Activated naive CD8-positive, alpha-beta T cell treated with anti-CD3 and anti-CD28 coated beads, Interleukin-2, amount 50 U/mL, for 16 hours (primary cell): ENCODE data around the gene PRM3.
"Not testable (repeated sequence)": the region's sequence is repeated elsewhere in the genome, so short reads cannot be mapped to it uniquely, and the experiment has no call there.

Source experiments
- DNase-seq: peaks from one replicate; pipeline ENCODE4 v3.0.0-alpha.2; 2020; ENCODE audit warnings: low read depth, low spot score

The PRM3 gene

DNA sequence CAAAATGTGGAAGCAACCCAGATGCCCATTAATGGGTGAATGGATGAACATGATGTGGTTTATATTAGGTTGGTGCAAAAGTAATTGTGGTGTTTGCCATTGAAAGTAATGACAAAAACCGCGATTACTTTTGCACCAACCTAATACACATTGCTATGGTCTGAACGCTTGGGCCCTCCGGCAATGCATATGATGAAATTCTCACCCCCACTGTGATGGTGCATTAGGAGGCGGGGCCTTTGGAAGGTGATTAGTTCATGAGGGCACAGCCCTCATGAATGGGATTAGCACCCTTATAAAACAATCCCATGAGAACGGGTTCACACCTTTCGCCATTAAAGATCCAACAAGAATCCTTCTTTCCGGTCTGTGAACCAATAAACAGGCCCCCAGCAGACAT lies 33.0 kb upstream of the PRM3 start:
- DNase-seq, result no peak

DNA sequence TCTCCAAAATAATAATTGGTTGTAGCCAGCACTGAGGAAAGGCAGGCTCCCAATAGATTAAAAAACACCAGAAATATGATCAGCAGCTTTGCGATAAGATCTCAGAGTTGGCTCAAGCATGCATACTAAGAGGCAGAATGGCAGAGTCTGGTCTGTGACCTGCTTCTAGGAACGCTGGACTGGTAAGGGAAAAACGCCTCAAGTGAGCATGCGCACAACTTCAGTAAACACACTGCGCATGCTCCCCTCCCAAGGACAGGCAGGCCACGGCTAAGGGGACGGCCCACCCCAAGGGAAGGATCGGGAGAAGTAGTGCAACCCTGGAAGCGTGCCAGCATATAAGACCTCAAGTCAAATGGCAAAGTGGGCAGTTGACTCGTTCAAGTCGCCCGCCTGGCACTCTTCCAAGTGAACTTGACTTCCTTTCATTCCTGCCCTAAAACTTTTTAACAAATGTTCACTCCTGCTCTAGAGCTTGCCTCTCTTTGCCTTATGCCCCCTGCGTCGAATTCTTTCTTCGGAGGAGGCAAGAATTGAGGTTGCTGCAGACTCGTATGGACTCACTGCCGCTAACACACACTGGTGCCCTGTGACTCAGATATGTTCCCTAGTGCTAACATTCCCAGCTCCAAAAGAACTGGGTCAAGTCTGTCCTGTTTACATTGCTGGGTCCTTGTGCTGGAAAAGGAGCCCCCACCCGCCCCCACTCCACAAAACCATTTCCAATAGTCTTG lies 30.1 kb upstream of the PRM3 start:
- DNase-seq, result no peak

DNA sequence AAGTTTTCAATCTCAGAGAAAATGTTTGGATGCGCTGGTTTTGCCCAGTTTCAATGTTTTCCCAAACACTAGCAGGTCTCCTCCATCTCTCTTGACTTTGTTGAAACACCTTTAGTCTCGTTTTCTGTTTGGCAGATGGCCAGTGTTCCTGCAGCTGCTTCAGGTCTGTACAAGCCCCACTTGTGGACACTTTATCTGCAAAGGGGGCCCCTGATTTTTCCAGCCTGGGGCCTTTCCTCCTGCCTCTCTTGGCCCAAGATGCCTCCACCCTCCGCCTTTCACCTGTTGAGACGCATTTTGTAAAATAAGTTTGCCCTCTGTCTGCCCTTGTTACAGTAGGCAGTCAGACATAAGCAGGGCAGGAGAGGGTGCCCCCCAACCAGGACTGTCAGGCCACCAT lies 29.5 kb upstream of the PRM3 start:
- DNase-seq, result no peak

DNA sequence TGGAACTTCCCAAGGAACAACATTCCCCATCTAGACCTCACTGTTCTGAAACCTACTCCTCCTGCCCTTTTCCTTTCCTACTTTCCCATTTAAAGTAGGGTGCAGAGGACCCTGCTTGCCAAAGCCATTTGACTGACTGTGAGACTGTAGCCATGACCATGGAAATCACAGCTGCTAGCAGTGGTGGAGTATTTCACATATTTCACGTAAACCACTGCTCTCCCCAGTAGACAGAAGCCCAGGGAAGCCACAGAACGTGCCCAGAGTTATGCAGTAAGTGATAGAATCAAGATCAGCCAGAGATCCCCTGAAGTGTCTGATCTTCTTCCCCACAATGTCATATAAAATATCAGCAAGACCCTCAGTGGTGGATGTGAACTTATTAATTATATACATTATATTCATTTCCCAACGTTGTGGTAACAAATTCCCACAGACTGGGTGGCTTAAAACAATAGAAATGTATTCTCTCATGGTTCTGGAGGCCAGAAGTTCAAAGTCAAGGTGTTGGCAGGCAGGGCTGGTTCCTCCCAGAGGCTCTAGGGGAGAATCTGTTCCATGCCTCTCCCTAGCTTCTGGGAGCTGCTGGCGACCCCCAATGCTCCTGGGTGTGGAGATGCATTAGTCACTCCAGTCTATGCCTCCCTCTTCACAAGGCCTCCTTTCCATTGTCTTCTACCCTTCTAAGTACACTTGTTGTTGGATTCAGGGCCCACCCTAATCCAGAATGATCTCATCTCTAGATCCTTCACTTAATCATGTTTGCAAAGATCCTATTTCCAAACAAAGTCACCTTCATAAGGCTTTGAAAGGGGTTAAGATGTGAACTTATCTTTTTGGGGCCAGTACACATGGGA lies 28.4 kb upstream of the PRM3 start:
- no peak for DNase-seq

DNA sequence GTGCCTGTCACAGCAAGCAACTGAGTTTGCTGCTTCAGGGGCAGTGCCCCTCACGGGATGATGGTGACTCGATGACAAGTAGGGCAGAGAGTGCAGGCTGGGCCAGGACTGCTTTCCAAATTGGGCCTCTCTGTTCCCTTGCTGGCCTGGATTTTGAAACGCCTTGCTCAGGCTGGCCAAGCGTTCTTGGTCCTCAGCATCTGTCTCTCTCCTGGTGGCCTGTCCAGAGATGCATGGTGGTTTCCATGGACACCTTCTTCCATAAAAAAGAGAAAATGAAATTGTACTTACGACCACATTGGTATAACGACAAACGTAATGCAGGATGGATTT lies 27.1 kb upstream of the PRM3 start:
- no peak for DNase-seq

DNA sequence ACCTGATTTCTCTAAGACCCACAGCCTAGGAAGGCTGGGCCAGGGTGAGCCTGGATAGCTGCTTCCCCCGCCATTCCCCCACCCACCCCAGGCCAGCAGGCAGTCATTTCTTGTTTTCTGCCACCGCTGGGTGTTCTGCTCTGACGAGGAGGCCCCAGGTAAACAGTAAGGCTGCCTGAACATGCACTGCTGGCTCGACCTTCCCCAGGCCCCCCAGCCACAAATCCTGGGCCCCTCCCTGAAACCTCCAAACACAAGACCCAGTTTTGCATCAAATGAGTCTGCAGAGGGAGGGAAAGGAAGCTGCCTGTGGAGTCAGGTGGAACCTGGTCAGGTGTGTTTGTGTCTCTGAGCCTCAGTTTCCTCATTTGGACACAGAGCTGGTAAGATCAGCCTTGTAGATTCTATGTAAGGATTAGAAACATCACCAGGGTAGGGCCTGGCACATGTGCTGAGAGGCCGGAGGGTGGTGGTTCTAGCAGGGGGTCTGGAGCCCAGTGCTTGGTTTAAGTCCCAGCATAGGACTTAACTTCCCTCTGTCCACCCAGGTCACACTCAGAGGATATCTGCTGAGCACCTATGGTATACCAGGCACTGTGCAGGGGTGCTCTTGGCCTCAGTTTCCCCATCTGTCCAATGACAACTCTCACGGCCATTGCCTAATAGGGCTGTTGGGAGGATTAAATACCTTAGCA lies 26.6 kb upstream of the PRM3 start:
- no peak for DNase-seq

DNA sequence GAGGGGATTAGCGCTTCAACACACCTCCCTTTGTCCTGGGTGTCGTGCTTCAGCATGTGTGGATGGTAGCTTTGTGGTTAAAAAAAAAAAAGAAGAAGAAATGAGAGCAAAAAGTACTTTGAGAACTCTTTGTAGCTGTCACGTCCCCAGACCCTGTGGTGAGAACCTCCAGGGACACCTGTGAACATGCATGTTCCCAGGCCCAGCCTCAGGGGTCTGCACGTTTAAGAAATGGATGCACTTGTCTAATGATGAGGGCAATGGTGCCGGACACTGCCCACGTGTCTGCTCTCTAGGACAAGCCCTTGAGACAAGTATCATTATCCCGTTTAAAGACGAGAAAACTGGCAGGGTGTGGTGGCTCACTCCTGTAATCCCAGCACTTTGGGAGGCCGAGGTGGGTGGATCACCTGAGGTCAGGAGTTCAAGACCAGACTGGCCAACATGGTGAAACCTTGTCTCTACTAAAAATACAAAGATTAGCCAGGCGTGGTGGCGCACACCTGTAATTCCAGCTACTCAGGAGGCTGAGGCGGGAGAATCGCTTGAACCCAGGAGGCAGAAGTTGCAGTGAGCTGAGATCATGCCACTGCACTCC lies 25.6 kb upstream of the PRM3 start:
- DNase-seq, result not testable (repeated sequence)

DNA sequence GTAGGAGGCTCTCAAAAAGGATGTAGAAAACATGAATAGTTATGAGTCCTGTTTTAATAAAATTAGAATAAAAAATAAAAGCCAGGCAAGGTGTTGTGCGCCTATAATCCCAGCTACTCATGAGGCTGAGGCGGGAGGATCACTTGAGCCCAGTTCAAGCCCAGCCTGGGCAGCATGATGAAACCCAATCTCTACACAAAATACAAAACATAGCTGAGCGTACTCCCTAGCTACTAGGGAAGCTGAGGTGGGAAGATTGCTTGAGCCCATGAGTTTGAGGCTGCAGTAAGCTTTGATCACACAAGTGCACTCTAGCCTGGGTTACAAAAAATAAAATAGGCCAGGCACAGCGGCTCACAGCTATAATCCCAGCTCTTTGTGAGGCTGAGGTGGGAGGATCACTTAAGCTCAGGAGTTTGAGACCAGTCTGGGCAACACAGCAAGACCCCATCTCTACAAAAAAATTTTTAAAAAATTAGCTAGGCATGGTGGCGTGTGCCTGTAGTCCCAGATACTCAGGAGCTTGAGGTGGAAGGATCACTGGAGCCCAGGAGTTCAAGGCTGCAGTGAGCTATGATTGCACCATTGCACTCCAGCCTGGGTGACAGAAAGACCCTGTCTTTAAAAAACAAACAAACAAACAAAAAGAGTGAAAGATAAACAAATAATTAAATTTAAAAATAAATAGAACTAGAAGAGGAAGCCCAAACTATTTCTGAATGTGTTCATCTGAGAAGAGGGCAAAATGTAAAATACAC lies 24.9 kb upstream of the PRM3 start:
- DNase-seq, result no peak

DNA sequence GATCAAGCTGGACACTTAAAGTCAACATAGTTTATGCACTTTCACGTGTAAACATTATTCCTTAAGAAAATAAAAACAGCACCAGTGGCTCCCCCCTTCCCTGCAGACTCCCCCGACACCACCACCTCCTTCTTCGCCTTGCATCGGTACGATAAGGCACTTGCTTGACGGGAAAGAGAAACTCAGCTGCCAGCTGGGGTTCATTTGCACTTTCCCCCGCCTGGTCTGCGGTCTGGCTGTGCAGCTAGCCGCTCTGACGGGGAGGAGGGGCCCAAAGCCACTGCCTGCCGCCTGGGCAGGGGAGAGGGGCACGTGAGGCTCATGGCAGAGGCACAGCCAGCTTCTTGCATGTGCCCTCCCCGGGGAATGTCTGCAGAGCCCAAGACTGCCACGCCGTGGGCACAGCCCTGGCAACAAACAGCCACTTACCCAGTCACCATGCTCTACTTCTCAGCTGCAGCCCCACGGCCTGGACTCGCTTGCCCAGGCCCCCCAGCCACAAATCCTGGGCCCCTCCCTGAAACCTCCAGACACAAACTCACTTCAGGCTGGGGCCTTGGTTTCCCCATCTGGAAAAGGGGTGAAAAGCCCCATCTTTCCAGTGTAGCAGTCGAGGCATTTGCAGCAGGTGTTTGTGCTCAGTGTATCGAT lies 24.2 kb upstream of the PRM3 start:
- peak; percentile 57 for DNase-seq

DNA sequence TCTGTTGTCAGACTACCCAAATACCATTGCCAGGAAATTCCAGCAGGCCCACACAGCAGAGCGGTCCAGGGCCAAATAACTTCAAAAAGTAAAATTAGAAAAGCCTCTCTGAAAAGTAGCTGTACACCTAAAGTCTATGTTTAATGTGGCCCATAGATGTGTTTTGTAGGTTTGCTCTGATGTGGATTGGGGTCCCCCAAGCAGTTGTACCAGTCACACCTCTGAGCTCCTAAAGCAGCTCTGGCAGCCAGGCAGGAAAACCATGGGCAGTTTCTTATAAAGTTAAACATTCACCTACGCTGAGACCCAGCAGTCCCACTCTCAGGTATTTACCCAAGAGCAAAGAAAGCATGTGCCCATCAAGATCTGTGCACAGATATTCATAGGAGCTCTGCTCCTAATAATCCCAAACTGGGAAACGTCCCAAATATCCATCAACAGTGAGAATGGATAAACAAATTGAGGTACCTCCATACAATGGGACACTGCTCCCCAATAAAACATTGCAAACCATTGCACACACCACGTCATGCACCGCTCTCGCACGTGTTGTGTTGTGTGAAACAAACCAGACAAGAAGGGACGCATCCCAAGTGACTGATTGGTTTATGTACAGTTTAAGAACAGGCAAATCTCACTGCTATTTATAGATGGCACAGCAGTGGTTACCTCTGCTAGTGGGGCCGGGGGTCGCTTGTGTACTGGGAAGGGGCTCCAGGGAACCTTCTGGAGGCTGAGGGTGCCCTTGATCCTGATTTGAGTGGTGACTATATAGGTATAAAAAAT lies 23.5 kb upstream of the PRM3 start:
- no peak for DNase-seq

DNA sequence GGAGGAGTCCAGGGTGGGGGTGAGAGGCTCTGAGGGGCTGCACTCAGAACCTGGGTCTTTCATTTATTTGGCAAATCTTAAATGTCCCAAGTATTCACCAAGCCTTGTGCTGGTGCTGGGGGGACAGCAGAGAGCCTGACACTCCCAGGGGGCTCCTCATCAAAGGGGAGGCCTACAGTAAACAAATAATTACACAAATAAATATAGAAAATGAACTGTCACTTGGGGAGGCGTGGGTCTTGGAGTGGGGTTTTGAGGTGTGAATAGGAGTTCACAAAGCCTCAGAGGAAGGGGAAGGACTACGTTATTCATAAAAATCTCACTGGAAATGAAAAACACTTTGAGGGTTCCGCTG lies 22.9 kb upstream of the PRM3 start:
- no peak for DNase-seq

DNA sequence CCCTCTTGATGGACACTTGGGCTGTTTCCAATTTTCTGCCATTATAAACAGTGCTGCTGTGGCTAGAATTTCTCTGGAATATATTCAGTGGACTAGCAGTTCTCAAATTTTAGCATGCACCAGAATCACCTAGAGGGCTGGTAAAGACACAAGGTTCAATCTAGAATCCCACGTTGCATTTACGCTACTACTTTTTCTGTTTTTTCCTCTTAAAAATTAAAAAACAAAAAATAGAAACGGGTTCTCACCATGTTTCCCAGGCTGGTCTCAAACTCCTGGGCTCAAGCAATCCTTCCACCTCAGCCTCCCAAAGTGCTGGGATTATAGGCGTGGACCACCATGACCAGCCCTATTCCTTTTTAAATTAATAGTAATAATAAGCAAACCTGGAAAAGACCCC lies 22.2 kb upstream of the PRM3 start:
- no peak for DNase-seq

DNA sequence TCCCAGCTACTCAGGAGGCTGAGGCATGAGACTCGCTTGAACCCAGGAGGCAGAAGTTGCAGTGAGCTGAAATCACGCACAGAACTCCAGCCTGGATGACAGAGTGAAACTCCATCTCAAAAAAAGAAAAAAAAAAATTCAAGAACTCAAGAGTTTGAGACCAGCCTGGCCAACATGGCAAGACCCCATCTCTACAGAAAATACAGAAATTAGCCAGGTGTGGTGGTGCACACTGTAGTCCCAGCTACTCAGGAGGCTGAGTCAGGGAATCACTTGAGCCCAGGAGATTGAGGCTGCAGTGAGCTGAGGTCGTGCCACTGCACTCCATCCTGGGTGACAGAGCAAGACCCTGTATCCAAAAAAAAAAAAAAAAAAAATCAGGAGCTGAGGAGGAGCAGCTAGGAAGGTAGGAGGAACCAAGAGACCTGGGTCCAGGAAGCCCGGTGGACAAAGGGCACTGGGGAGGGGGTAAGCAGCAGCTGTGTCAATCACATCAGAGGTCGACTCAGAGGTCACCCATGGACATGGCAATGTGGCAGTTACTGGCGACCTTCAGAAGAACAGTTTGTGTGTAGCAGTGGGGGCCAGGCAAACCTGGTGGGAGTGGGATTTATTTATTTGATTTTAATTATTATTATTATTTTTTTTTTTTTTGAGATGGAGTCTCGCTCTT lies 18.8 kb upstream of the PRM3 start:
- no peak for DNase-seq

DNA sequence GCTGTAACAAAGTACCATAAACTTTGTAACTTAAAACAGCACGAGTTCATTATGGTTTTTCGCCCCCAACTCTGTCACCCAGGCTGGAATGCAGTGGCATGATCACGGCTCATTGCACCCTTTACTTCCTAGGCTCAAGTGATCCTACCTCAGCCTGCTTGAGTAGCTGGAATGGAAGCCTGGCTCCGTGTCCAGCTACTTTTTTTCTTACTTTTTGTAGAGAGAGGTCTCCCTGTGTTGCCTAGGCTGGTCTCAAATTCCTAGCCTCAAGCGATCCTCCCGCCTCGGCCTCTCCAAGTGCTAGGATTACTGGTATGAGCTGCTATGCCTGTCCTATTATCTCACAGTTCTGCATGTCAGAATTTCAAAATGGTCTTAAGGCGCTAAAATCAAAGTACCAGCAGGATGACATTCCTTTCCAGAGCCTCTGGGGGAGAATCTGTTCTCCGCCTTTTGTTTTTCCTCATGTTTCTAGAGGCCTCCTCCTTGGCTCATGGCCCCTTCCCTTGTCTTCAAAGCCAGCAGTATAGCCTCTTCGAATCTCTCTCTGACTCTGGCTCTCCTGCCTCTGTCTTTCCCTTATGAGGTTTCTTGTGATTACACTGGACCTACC lies 17.8 kb upstream of the PRM3 start:
- no peak for DNase-seq

DNA sequence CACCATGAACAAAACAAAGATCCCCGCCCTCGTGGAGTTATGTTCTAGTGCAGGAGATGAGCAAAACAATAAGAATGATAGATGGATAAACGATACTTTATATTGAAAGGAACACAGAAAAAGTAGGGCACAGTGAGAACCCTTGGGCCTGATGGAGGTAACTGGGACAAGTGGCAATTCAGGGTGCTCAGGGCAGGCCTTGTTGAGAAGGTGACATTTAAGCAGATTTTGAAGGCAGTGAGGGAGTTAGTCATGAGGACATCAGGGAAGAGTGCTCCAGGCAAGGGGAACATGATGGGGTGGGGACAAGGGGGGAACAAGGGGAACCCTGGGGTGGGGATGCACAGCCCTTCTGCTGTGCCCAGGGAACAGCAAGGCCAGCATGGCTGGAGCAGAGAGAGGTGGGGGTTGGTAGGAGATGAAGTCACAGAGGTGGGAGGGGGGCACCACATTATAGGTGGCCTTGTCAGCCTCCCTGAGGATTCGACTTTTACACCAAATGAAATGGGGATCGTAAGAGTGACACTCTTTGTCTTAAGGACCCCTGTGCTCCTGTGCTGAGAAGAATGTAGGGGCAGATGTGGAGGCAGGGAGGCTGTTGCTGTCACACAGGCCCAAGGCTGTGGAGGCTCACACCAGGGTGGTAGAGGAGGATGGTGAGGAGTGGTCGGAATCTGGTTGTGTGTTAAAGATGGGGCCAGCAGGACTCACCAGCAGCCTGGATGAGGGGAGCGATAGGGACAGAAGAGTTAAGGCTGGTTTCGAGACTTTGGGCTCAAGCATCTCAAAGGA lies 16.9 kb upstream of the PRM3 start:
- DNase-seq, result no peak

DNA sequence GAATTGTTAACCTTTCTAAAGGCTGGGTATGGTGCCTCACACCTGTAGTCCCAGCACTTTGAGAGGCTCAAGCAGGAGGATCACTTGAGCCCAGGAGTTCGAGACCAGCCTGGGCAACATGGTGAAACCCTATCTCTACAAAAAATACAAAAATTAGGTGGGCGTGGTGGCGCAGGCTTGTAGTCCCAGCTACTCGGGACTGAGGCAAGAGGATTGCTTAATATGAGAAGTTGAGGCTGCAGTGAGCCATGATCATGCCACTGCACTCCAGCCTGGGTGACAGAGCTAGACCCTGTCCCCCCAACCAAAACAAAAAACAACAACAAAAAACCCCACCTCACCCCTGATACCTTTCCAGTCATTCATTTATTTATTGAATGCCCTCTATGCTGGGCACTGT lies 16.3 kb upstream of the PRM3 start:
- not testable (repeated sequence) for DNase-seq

DNA sequence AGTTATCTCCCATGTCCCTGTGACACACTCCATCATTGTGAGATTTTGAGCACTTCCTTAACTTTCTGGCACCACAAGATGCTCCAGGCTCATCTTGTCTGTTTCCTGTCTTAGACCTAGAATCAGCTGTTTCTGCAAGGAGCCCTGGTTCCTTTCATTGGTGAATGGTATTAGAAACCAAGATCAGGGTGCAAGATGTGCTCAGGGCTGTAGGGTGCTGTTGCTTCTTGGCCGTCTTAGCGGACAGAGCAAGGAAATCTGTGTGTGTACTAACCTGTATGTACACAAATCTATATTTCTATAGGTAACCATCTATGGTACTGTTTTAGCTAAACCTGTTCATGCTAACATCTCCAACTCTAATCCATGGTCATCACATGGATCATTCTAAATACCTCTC lies 15.8 kb upstream of the PRM3 start:
- DNase-seq, result no peak

DNA sequence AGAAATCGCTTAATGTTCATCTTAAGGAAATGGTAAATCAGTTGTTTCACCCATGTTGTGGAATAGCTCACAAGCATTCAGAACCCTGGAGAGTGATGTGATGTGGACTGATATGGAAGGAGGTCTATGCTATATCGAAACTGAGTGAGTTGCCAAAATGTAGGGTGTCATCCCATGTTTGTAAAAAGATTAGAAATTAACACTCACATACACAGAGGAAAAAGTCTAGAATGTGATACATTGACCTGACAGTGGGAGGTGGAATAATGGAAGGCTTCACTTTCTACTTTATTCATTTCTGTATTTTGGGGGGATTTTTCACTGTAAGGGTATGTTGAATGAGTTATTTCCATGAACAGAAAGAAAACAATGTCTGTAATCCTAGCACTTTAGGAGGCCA lies 12.4 kb upstream of the PRM3 start:
- DNase-seq, result no peak
